Loucy (cell line): ENCODE data around the gene KLF13.

Experiments
- CTCF ChIP-seq: fragments of 200-600 bp; sonication (generic); conservative IDR thresholded peaks from 2 replicates; pipeline ENCODE4 v1.5.1; 2014; ENCODE audit warnings: mild to moderate bottlenecking, antibody characterized with exemption, low read length
- EZH2phosphoT487 ChIP-seq: fragments of 200-600 bp; IDR thresholded peaks from 2 replicates; pipeline ENCODE4 v1.6.1; 2018; ENCODE audit warnings: antibody characterized with exemption, mild to moderate bottlenecking, moderate library complexity, borderline replicate concordance

DNA sequence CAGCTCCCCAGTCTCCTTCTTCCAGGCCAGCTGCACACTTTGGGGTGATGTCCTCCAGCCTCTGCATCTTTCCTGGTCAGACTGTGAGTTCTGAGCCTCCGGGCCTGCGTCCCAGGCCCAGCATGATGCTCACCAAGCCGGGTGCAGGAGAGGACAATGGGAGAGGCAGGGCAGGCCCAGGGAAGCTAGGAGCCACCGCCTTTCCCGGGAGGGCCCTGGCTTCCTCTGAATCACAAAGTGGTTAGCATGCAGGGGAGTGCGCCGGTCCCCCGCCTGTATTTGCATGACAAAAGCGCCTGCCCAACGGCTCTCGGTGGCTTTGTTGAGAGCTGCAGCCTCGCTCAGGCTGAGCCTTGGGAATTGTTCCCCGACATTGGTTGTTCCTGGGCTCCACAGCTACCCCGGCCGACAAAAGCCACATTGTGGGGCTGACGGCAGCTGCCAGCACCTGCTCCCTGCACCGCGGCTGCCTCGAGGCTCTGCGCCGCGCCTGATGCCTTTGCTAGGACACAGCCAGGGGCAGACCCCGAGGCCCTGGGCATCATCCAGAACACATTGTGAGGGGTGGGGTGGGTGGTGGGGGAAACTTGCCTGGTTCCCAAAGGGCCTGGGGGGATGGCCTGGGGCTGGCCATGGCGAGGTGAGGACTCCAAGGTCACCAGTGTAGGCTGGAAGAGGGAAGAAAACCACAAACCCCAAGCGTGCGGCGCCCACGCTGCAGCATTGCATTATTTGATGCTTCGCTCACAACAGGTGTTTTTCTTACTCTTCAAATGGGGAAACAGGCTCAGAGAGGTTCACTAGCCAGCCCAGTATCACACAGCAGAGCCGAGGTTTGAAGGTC is 20.0 kb upstream of the KLF13 start:
- TF ChIP-seq CTCF (no peak), EZH2phosphoT487 (no peak)
